ENCODE measurements around the gene SMTN.

DNA sequence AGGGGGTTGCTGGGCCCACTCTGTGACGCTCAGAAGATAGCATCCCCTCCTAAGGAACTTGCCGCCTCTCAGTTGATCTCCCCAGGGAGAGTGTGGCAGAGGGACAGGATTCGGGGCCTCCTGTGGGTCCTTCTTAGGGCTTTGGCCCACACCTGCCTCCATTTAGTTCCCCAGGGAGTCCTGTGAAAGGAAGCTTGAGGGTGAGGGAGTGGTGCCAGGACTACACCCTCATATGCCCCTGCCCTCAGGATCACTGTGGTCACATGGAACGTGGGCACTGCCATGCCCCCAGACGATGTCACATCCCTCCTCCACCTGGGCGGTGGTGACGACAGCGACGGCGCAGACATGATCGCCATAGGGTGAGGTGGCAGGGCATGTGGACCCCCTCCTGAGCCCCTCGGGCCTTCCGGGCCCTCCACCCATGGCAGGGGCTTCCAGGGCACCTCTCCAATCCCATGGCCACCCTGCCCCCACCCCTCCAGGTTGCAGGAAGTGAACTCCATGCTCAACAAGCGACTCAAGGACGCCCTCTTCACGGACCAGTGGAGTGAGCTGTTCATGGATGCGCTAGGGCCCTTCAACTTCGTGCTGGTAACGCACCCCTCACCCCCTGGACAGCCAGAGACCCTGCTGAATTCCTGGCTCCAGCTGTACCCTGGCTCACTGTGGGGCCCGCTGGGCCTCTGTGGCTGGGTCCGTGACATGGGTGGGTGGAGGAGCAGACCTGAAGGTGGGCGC lies 45.2 kb downstream of the SMTN start:
- TF ChIP-seq SIX5 (IDR thresholded peaks at IDR 0.05; ENCODE audit: low read depth, low read length, severe bottlenecking) (no peak), JUND (IDR thresholded peaks at IDR 0.05; ENCODE audit: low read depth, low read length) (no peak), MYC (IDR thresholded peaks at IDR 0.05; ENCODE audit: insufficient read depth, insufficient read length, insufficient replicate concordance, low read length, severe bottlenecking) (no peak), POLR2A (IDR thresholded peaks at IDR 0.05; ENCODE audit: low read depth, low read length) (no peak), ZNF274 (IDR thresholded peaks at IDR 0.05; ENCODE audit: insufficient read depth, insufficient read length) (no peak), ZBTB33 (IDR thresholded peaks at IDR 0.05) (no peak), KAT2A (conservative IDR thresholded peaks at IDR 0.05; ENCODE audit: control insufficient read depth, low read depth, low read length) (no peak), EP300 (IDR thresholded peaks at IDR 0.05; ENCODE audit: borderline replicate concordance in 1 of 2, control insufficient read depth in 1 of 2, low read depth in 2 of 2, low read length in 2 of 2) (no peak), SUZ12 (IDR thresholded peaks at IDR 0.05; ENCODE audit: unreplicated experiment) (no peak), TAF1 (IDR thresholded peaks at IDR 0.05; ENCODE audit: borderline replicate concordance, low read depth, low read length) (no peak), SMC3 (IDR thresholded peaks at IDR 0.05; ENCODE audit: borderline replicate concordance, low read length) (no peak)
- TF ChIP-seq, protein P1, sequence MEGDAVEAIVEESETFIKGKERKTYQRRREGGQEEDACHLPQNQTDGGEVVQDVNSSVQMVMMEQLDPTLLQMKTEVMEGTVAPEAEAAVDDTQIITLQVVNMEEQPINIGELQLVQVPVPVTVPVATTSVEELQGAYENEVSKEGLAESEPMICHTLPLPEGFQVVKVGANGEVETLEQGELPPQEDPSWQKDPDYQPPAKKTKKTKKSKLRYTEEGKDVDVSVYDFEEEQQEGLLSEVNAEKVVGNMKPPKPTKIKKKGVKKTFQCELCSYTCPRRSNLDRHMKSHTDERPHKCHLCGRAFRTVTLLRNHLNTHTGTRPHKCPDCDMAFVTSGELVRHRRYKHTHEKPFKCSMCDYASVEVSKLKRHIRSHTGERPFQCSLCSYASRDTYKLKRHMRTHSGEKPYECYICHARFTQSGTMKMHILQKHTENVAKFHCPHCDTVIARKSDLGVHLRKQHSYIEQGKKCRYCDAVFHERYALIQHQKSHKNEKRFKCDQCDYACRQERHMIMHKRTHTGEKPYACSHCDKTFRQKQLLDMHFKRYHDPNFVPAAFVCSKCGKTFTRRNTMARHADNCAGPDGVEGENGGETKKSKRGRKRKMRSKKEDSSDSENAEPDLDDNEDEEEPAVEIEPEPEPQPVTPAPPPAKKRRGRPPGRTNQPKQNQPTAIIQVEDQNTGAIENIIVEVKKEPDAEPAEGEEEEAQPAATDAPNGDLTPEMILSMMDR (IDR thresholded peaks at IDR 0.05 in 2 of 3, conservative IDR thresholded peaks at IDR 0.05 in 1 of 3; ENCODE audit: control insufficient read depth in 2 of 3, extremely low read depth in 1 of 3, insufficient read depth in 1 of 3, low read depth in 3 of 3, low read length in 3 of 3): no peak
- TF ChIP-seq, protein P2, sequence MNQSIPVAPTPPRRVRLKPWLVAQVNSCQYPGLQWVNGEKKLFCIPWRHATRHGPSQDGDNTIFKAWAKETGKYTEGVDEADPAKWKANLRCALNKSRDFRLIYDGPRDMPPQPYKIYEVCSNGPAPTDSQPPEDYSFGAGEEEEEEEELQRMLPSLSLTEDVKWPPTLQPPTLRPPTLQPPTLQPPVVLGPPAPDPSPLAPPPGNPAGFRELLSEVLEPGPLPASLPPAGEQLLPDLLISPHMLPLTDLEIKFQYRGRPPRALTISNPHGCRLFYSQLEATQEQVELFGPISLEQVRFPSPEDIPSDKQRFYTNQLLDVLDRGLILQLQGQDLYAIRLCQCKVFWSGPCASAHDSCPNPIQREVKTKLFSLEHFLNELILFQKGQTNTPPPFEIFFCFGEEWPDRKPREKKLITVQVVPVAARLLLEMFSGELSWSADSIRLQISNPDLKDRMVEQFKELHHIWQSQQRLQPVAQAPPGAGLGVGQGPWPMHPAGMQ (IDR thresholded peaks at IDR 0.05; ENCODE audit: borderline replicate concordance): no peak
